ENCODE data around the gene ZNF48. TPM values are rescaled to one million over a fixed set of nuclear protein-coding genes. Genes with fewer than 3 reads are reported as not detected.
"Not testable (repeated sequence)": the region's sequence is repeated elsewhere in the genome, so short reads cannot be mapped to it uniquely, and the experiment has no call there.

ZNF48 gene
- total RNA-seq, 2 donors from 2014 or later = 5.4 to 6.4 TPM

DNA sequence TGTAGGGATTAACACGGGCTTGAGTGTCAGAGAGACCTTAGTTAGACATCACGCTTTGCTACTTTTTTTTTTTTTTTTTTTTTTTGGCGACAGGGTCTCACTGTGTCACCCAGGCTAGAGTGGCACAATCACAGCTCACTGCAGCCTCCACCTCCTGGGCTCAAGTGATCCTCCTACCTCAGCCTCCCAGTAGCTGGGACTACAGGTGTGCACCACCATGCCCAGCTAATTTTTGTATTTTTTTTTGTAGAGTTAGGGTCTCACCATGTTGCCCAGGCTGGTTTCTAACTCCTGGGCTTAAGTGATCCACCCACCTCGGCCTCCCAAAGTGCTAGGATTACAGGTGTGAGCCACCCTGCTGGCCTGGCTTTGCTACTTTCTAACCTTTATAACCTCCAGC is 1.4 kb downstream of the ZNF48 start:
- intact Hi-C loops (cut with DNase I); ATAC-seq; DNase-seq: not testable (repeated sequence)

GRCh38 chr16:30397056-30397455 is 1.8 kb downstream of the ZNF48 start:
- ATAC-seq = no peak
- intact Hi-C loops (cut with DNase I) = no loop called here
- no peak for DNase-seq

GRCh38 chr16:30397776-30398660 is 2.8 kb downstream of the ZNF48 start:
- intact Hi-C loops (cut with DNase I) = no loop called here
- ATAC-seq (no peak), DNase-seq (no peak)

GRCh38 chr16:30398661-30399434 is 3.6 kb downstream of the ZNF48 start:
- no peak for ATAC-seq
- no peak for DNase-seq
- intact Hi-C loops (cut with DNase I) = no loop called here

DNA sequence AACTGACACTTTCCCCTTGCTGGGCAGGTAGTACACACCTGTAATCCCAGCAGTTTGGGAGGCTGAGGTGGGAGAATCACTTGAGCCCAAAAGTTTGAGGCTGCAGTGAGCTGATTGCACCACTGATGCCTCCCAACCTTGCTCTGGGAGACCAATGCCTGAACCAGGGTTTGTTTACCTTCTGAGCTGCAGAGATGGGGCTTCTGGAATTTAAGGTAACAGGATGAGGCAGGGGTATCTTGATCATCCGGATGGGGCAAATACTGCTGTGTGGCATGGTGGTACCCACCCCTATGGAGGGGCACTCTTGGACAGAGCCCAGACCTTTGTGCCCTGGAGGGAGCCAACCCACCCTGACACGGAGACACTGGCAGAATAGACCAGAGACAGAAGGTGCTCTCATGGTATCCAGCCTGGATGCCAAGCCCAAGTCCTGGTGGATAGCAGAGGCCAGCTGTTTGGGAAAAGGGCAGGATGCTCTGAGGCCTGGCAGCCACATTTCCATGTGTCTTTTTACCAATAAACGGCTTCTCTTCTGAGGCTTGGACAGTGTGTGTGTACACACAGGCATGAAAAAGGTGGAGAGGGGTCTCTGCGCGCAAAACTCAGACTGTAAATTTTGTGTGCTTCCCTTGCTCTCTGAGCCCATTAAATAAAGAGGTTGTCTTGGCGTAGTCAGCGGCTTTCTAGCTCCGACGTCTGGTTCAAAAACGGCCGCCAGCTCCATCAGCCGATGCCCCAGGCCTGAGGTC is 4.4 kb downstream of the ZNF48 start:
- ATAC-seq = no peak
- no peak for DNase-seq
- intact Hi-C loops (cut with DNase I) = loop anchor here (10.0 kb wide), 2 partner anchors 45 to 305 kb away; partner anchors contain the start of genes CD2BP2 (in 1 of the 2), TBX6 (in 1 of the 2) and YPEL3 (in 1 of the 2)

- intact Hi-C loops (cut with DNase I) = loop anchor here (10.0 kb wide), 2 partner anchors 47 to 307 kb away; partner anchors contain the start of genes CD2BP2 (in 1 of the 2), TBX6 (in 1 of the 2) and YPEL3 (in 1 of the 2)
- no peak for DNase-seq
- no peak for ATAC-seq
These were observed 6.7 kb downstream of the ZNF48 start for GRCh38 chr16:30401768-30402425.

DNA sequence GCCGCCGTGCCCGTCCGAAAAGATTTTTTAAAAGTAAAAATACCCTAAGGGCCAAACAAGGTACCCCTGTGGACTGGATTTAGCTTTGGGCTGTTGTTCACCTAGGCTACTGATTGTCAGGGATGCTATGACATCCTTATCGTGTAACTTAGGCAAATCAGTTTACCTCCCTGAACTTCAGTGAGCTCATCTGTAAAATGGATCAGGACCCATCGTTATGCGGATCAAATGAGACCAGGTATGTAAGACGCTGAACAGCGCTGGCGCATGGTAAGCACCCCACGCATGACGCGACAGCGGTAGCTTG is 11.5 kb downstream of the ZNF48 start:
- ATAC-seq = no peak
- no peak for DNase-seq
- intact Hi-C loops (cut with DNase I) = loop anchor here (5.0 to 10.0 kb wide), 3 partner anchors 34 to 312 kb away; partner anchors contain the start of genes CD2BP2 (in 1 of the 2), MYL11 (in 1 of the 2), TBC1D10B (in 1 of the 2) and TBX6 (in 1 of the 2)

DNA sequence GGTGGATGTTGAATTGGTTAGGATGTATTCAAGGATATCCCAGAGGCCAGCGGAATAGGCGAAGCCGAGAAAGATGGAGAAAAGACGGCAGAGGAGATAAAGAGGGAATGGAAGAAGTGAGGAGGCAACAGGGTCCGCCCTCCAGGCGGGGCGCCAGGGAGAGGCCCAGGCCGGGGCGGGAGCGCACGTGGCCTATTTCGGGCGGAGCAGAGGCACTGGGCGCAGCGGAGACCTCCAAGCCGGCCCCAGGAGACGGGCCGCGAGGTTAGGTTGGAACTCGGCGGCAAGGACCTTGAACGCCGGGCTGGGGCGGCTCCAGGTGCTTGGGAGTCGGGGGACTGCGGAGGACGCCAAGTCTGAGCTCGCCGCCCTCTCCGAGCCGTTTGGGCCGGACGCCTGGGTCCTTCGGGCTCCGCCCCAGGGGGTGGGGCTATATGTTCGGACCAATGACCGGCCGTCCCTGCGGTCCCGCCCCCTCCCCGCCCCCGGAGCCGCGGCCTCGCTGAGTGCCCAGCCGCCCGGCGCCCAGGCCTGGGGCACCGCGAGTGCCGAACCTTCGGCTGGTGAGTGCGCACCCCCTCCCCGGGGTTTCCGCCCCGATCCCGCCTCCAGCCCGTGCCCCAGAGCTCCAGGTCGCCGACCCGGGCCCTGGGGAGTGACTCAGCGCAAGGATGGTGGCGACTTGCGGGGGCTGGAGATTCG is 12.0 kb downstream of the ZNF48 start, which contains the start of gene ZNF771:
ZNF771 (plus strand) TSS at position 505 of the 702 bp plus-strand sequence. CDS start 448 bp downstream, outside the sequence.
- intact Hi-C loops (cut with DNase I) = loop anchor here (5.0 to 10.0 kb wide), 3 partner anchors 35 to 312 kb away; partner anchors contain the start of genes CD2BP2 (in 1 of the 2), MYL11 (in 1 of the 2), TBC1D10B (in 1 of the 2) and TBX6 (in 1 of the 2)
- ATAC-seq = peak; percentile 97
- DNase-seq = peak; percentile 96

DNA sequence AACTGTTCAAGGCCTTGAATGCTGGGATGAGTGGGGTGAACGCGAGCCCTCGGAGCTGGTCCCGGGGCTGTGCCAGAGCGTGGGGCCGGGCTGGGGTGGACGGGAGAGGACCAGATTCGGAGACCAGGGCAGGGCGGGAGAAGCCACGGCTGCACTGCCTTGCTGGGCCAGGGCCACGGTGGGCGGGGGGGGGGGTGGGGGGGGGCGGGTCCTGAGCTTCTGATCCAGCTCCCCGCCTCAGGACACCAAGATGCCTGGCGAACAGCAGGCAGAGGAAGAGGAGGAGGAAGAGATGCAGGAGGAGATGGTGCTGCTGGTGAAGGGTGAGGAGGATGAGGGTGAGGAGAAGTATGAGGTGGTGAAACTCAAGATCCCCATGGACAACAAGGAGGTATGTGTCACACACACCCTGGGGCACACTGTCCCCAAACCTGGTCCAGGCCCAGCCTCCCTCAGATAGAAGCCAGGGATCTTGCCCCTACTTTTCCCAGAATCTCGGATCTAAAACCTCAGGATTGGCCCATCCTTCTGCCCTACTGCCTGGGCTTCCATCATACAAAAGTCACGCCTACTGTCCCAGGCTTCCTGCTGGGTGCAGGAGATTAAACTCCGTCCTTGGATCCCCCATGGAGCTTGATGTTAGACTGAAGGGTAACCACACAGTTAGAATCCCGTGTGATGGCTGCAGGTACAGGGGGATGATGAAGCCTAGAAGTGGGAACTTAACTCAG is 12.7 kb downstream of the ZNF48 start:
- intact Hi-C loops (cut with DNase I) = loop anchor here (5.0 to 10.0 kb wide), 3 partner anchors 36 to 313 kb away; partner anchors contain the start of genes CD2BP2 (in 1 of the 2), MYL11 (in 1 of the 2), TBC1D10B (in 1 of the 2) and TBX6 (in 1 of the 2)
- ATAC-seq (peak; percentile 50 to 52), DNase-seq (no peak)

DNA sequence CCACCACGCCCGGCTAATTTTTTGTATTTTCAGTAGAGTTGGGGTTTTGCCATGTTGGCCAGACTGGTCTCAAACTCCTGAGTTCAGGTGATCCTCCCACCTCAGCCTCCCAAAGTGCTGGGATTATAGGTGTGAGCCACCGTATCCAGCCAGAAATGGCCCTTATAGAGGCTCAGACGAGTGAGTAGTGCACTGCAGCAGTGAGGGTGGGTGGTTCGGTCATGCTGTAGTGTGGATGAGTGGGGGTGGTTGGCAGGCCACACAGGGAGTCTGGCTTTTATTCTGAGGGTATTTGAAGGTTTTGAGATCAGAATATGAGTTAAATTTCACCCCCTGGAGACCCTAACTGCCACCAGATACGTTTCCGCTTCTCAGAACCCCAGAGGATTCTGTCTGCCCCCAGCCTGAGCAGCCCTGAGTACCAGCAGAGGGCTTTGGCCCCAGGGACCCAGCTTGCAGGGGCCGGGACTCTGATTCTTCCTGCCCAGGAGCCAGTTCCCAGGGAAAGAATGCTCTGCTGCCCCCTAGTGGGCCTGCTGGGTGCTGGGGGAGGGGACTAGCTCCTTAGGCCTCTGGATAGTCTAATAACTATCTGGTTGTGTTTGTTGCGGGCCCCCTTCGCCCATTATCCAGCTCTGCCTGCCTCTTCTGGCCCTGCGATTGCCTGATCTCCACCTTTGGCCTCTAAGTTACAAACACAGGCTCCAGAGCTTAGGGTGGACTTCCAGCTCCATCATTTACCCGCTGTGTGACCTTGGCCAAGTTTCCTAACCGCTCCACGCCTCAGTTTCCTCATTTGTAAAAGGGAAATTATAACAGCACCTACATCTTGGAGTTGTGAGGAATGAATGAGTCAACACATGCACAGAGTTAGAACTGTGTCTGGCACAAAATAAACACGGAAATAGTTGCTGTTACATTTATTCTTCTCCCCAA is 14.2 kb downstream of the ZNF48 start:
- ATAC-seq = peak; percentile 64 to 72
- intact Hi-C loops (cut with DNase I) = loop anchor here (5.0 to 10.0 kb wide), 3 partner anchors 37 to 315 kb away; partner anchors contain the start of genes CD2BP2 (in 1 of the 2), MYL11 (in 1 of the 2), TBC1D10B (in 1 of the 2) and TBX6 (in 1 of the 2)

GRCh38 chr16:30413112-30413806 is 18.0 kb downstream of the ZNF48 start:
- intact Hi-C loops (cut with DNase I) = no loop called here
- ATAC-seq (no peak), DNase-seq (no peak)

More for the DNA sequence above, 14.2 kb downstream of the ZNF48 start:
- DNase-seq = peak; percentile 89

DNA sequence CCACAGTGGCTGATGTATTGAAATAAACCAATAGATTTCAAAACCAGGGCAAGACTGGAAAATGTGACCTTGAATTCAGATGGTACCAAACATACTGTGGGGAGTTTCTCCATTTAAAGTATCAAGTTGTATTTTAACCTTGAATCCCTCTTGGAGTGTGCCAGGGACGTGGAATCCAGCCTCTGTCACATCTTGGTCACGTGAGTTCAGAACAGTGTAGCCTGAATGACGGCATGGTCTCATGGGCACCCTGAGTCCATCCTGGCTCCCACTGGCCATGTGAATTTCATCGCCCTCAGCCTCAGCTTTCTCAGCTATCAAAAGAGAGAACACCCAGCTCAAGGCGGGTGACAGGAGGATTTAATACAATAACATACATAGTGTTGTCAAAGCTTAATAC is 18.9 kb downstream of the ZNF48 start:
- no peak for ATAC-seq
- intact Hi-C loops (cut with DNase I) = no loop called here
- DNase-seq = no peak

GRCh38 chr16:30416047-30416603 is 20.9 kb downstream of the ZNF48 start:
- DNase-seq = no peak
- ATAC-seq = no peak
- intact Hi-C loops (cut with DNase I) = no loop called here

DNA sequence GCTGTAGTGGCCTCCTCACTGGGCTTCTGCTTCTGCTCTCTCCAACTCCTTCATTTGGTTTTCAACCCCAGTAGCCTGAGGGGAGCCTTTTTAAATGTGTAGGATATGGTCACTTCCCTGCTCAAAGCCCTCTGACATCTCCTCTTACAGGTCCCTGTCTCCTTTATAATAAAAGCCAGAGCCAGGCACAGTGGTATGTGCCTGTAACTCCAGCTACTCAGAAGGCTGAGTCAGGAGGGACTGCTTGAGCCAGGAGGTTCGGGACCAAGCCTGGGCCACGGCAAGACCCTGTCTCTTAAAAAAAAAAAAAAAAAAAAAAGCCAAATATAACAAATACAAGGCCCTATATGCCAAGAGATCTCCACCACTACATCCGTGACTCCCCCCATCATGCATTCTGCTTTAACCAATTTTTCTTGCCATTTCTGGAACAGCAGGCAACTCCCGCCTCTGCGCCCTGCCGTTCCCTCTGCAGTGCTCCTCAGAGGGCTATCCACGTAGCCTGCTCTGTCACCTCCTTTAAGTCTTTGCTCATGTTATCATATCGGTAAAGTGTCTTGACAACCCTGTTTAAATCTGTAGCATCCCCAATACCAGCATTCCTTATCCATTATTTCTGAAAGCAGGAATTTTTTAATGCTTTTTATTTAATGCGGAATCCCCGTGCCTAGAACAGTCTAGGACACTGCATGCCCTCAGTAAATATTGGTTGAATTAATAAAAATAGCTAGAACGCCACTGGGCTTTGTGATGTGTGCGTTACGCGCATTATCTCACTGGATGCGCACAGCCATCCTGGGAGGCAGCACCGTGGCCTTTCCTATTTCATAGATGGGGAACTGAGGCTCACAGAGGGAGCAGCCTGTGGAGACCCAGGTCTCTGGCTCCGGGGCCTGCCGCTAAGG is 21.7 kb downstream of the ZNF48 start:
- intact Hi-C loops (cut with DNase I) = no loop called here
- ATAC-seq (no peak), DNase-seq (no peak)
